B cell (primary cell): Measurements from ENCODE around the gene KCNH1. TPM values are rescaled to one million over a fixed set of nuclear protein-coding genes. Genes with fewer than 3 reads are reported as not detected.

Experiments used
- ATAC-seq: fragments of 200-7000 bp; cut with Tn5 transposase; one replicate; pipeline ENCODE4 v1.10.0; 2021; ENCODE audit warnings: low read depth, mild to moderate bottlenecking, moderate number of reproducible peaks, moderate library complexity
- CTCF ChIA-PET: fragments of 350-600 bp; sonication (Branson Sonifier 250); formaldehyde crosslinking; loops from one replicate; lab custom pipeline; 2021; ENCODE audit warnings: antibody characterized with exemption, inconsistent platforms; lab: Charles Lee
- POLR2A ChIA-PET: fragments of 350-600 bp; sonication (Branson Sonifier 250); formaldehyde crosslinking; loops from one replicate; lab custom pipeline; 2021; ENCODE audit warnings: antibody characterized with exemption; lab: Charles Lee
- DNase-seq: peaks from one replicate; pipeline ENCODE4 v3.0.0; 2013
- H2AFZ ChIP-seq: 2 replicates; pipeline ENCODE4 v1.6.1; 2012; ENCODE audit warnings: mild to moderate bottlenecking, low read depth, low read length; ENCODE audit not compliant: insufficient read depth, poor library complexity, severe bottlenecking
- H3K27ac ChIP-seq, 2 donors: 1 replicate in 1 of 2; 2 replicates in 1 of 2; pipeline ENCODE4 v1.5.1; 2012 to 2013; ENCODE audit warnings: low read length in 2 of 2, mild to moderate bottlenecking in 2 of 2, moderate library complexity in 1 of 2
- H3K27me3 ChIP-seq, 4 experiments: fragments of 200-600 bp in 1 of 4; sonication (generic) in 1 of 4; replicated peaks in 1 of 4; 1 replicate in 2 of 4; 2 replicates in 2 of 4; pipeline versions ENCODE4 v1.6.1 to v1.7.0; 2013 to 2016; ENCODE audit warnings: low read length in 3 of 4, mild to moderate bottlenecking in 2 of 4, mixed read lengths in 1 of 4, moderate library complexity in 1 of 4; ENCODE audit not compliant: insufficient read depth in 4 of 4, control insufficient read depth in 3 of 4; ENCODE audit errors: control extremely low read depth in 1 of 4
- H3K36me3 ChIP-seq, 2 experiments: replicated peaks in 1 of 2; 1 replicate in 1 of 2; 2 replicates in 1 of 2; pipeline versions ENCODE4 v1.6.1 to v1.7.1; 2013; ENCODE audit warnings: low read length in 1 of 2; ENCODE audit not compliant: insufficient read depth in 2 of 2, control insufficient read depth in 1 of 2; ENCODE audit errors: control extremely low read depth in 1 of 2, extremely low read depth in 1 of 2
- H3K4me1 ChIP-seq, 2 donors: fragments of 200-600 bp in 1 of 2; sonication (generic) in 1 of 2; 1 replicate in 1 of 2; 2 replicates in 1 of 2; pipeline versions ENCODE4 v1.5.1 to v1.6.1; 2013 to 2017; ENCODE audit warnings: low read length in 2 of 2; ENCODE audit not compliant: control insufficient read depth in 2 of 2, insufficient read depth in 2 of 2
- H3K4me2 ChIP-seq: replicated peaks from 2 replicates; pipeline ENCODE3; 2012; ENCODE audit warnings: mild to moderate bottlenecking, low read depth, low read length; ENCODE audit not compliant: poor library complexity, severe bottlenecking
- H3K4me3 ChIP-seq, 5 experiments: fragments of 200-600 bp in 1 of 5; sonication (generic) in 1 of 5; 1 replicate in 3 of 5; 2 replicates in 2 of 5; pipeline versions ENCODE4 v1.5.1 to v1.7.0; 2011 to 2016; ENCODE audit warnings: low read length in 4 of 5, mild to moderate bottlenecking in 4 of 5, low read depth in 2 of 5, control low read depth in 1 of 5, moderate library complexity in 1 of 5; ENCODE audit not compliant: insufficient read depth in 1 of 5; ENCODE audit errors: control extremely low read depth in 1 of 5, extremely low read depth in 1 of 5
- H3K79me2 ChIP-seq: fragments of 200-600 bp; sonication (generic); one replicate; pipeline ENCODE4 v1.6.0; 2016; ENCODE audit warnings: low read length; ENCODE audit not compliant: control insufficient read depth, insufficient read depth
- H3K9ac ChIP-seq: fragments of 200-600 bp; sonication (generic); 2 replicates; pipeline ENCODE4 v1.6.1; 2017; ENCODE audit warnings: mild to moderate bottlenecking, low read length, moderate library complexity
- H3K9me3 ChIP-seq, 3 donors: one replicate each; pipeline versions ENCODE4 v1.6.1 to v1.7.1; 2013; ENCODE audit warnings: low read length in 2 of 3; ENCODE audit not compliant: control insufficient read depth in 2 of 3, insufficient read depth in 1 of 3; ENCODE audit errors: control extremely low read depth in 1 of 3
- H4K20me1 ChIP-seq: 2 replicates; pipeline ENCODE4 v1.6.0; 2012; ENCODE audit warnings: mild to moderate bottlenecking, low read length; ENCODE audit not compliant: insufficient read depth, control insufficient read depth, poor library complexity, severe bottlenecking
- H3K27ac Mint-ChIP-seq: one replicate; pipeline ENCODE4 v1.8.0; 2021; ENCODE audit warnings: mixed read lengths
- H3K27me3 Mint-ChIP-seq: one replicate; pipeline ENCODE4 v1.8.0; 2021; ENCODE audit warnings: mixed read lengths
- H3K4me1 Mint-ChIP-seq: one replicate; pipeline ENCODE4 v1.8.0; 2021; ENCODE audit warnings: mixed read lengths
- H3K4me3 Mint-ChIP-seq: one replicate; pipeline ENCODE4 v1.8.0; 2021; ENCODE audit warnings: mixed read lengths
- H3K9me3 Mint-ChIP-seq: one replicate; pipeline ENCODE4 v1.8.0; 2022; ENCODE audit warnings: mixed read lengths; ENCODE audit not compliant: insufficient read depth
- EZH2 ChIP-seq: IDR thresholded peaks from 2 replicates; pipeline ENCODE4 v1.6.1; 2012; ENCODE audit warnings: borderline replicate concordance, low read depth, mild to moderate bottlenecking, moderate library complexity, low read length; ENCODE audit not compliant: insufficient read depth, poor library complexity, severe bottlenecking
- WGBS: methylation state at CpG from one replicate; pipeline ENCODE4 v1.1.5; 2013; ENCODE audit warnings: missing lambda C conversion rate; ENCODE audit not compliant: insufficient coverage; 5-methylcytosine and 5-hydroxymethylcytosine counted together
- intact Hi-C: fragments of 100-400 bp; cut with micrococcal nuclease; formaldehyde crosslinking; loops from one replicate; pipeline ENCODE4 v1.10.0; 2022
- polyA plus RNA-seq: library from polyadenylated mRNA; depleted of rRNA; stranded (reverse); fragments of >200 nt; gene quantifications from 2 replicates; pipeline ENCODE4 v1.2.3, GENCODE V29; 2012
- total RNA-seq, 2 donors: library from RNA; stranded (reverse); fragments of 120-200 nt in 1 of 2; gene quantifications; 1 replicate in 1 of 2; 2 replicates in 1 of 2; pipeline versions ENCODE4 v1.2.3 to v1.2.4, GENCODE V29; 2013 to 2022
- TF ChIP-seq, protein P1 (sequence below): fragments of 200-600 bp; IDR thresholded peaks from one replicate; pipeline ENCODE4 v1.8.0; 2022; ENCODE audit warnings: antibody characterized with exemption, mild to moderate bottlenecking

The KCNH1 gene
- total and polyA plus RNA-seq, 2 donors (not counting 1 experiment from before 2014, with no cell fraction given) = not detected

- Histone ChIP-seq H3K4me1 (peaks cover 15 to 19% of the 10 kb centered on the region in 2 donors), H2AFZ (no peak overlapping the region), H4K20me1 (no peaks in the 10 kb centered on the region), H3K9me3 (peaks cover 0 to 2% (median 0%) of the 10 kb centered on the region in 3 donors), H3K27me3 (peaks cover 0 to 35% (median 29%) of the 10 kb centered on the region in 4 experiments), H3K9ac (no peak overlapping the region), H3K4me3 (no peak overlapping the region), H3K27ac (no peak overlapping the region), H3K79me2 (no peaks in the 10 kb centered on the region), H3K4me2 (no peak overlapping the region), H3K36me3 (no peaks in the 10 kb centered on the region)
- Mint-ChIP-seq H3K27ac (no peak overlapping the region), H3K4me1 (peaks cover 11% of the 10 kb centered on the region), H3K27me3 (peaks cover 80% of the 10 kb centered on the region), H3K4me3 (no peak overlapping the region), H3K9me3 (no peaks in the 10 kb centered on the region)
- WGBS = no CpG with 5 or more reads among the region's 5 CpGs
- intact Hi-C loops = loop anchor here (1.0 to 2.0 kb wide), 3 partner anchors 123 to 728 kb away; partner anchors contain the start of gene RCOR3
- no peak for TF ChIP-seq EZH2
- TF ChIP-seq, protein P1, sequence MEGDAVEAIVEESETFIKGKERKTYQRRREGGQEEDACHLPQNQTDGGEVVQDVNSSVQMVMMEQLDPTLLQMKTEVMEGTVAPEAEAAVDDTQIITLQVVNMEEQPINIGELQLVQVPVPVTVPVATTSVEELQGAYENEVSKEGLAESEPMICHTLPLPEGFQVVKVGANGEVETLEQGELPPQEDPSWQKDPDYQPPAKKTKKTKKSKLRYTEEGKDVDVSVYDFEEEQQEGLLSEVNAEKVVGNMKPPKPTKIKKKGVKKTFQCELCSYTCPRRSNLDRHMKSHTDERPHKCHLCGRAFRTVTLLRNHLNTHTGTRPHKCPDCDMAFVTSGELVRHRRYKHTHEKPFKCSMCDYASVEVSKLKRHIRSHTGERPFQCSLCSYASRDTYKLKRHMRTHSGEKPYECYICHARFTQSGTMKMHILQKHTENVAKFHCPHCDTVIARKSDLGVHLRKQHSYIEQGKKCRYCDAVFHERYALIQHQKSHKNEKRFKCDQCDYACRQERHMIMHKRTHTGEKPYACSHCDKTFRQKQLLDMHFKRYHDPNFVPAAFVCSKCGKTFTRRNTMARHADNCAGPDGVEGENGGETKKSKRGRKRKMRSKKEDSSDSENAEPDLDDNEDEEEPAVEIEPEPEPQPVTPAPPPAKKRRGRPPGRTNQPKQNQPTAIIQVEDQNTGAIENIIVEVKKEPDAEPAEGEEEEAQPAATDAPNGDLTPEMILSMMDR = peak; percentile 61
- ChIA-PET CTCF (interaction anchor here (0.6 to 1.8 kb wide), 6 partner anchors 10 to 993 kb away, joined by 3 to 5 read pairs (median 4); no protein-coding TSS in a partner anchor), POLR2A (interaction anchor here (0.5 kb wide), 1 partner anchor 47 kb away, joined by 3 read pairs; no protein-coding TSS in a partner anchor)
- ATAC-seq (no peak), DNase-seq (peak; percentile 28)
Observed at GRCh38 chr1:211135342-211135950, 1.5 kb upstream of the KCNH1 start.

- Histone ChIP-seq H3K36me3 (no peaks in the 10 kb centered on the region), H3K4me2 (peak overlapping the region; percentile 85), H3K4me3 (peak overlapping the region in 4 of 5 experiments; percentile 23 to 56 (median 38)), H4K20me1 (no peaks in the 10 kb centered on the region), H3K4me1 (peaks cover 15 to 19% of the 10 kb centered on the region in 2 donors), H3K27ac (no peak overlapping the region), H3K79me2 (no peaks in the 10 kb centered on the region), H3K9ac (peak overlapping the region; percentile 61), H3K27me3 (peaks cover 0 to 34% (median 28%) of the 10 kb centered on the region in 4 experiments), H2AFZ (peak overlapping the region; percentile 71), H3K9me3 (peaks cover 0 to 2% (median 0%) of the 10 kb centered on the region in 3 donors)
- intact Hi-C loops = no loop called here
- peaks cover 66% of the 10 kb centered on the region for H3K27me3 Mint-ChIP-seq
- H3K4me3 Mint-ChIP-seq = peak overlapping the region; percentile 76
- no peaks in the 10 kb centered on the region for H3K9me3 Mint-ChIP-seq
- TF ChIP-seq EZH2 = no peak
- TF ChIP-seq, protein P1 = no peak
- no peak for ATAC-seq
- no peak for DNase-seq
- no peak overlapping the region for H3K27ac Mint-ChIP-seq
- H3K4me1 Mint-ChIP-seq = peaks cover 11% of the 10 kb centered on the region
- ChIA-PET CTCF (interaction anchor here (0.7 to 1.9 kb wide), 9 partner anchors 9 to 990 kb away, joined by 3 to 5 read pairs (median 3); no protein-coding TSS in a partner anchor), POLR2A (no interaction called here)
- WGBS = 7% methylated on average over 31 of the region's 31 CpGs
Observed at GRCh38 chr1:211133393-211133835, 534 bp downstream of the KCNH1 start.
